B cell (primary cell): ENCODE data around the gene RNF212B. TPM values are rescaled to one million over a fixed set of nuclear protein-coding genes. Genes with fewer than 3 reads are reported as not detected.

ENCODE experiments used
- ATAC-seq: fragments of 200-7000 bp; cut with Tn5 transposase; one replicate; pipeline ENCODE4 v1.10.0; 2021; ENCODE audit warnings: low read depth, mild to moderate bottlenecking, moderate number of reproducible peaks, moderate library complexity
- CTCF ChIA-PET: fragments of 350-600 bp; sonication (Branson Sonifier 250); formaldehyde crosslinking; loops from one replicate; lab custom pipeline; 2021; ENCODE audit warnings: antibody characterized with exemption, inconsistent platforms; lab: Charles Lee
- POLR2A ChIA-PET: fragments of 350-600 bp; sonication (Branson Sonifier 250); formaldehyde crosslinking; loops from one replicate; lab custom pipeline; 2021; ENCODE audit warnings: antibody characterized with exemption; lab: Charles Lee
- DNase-seq: peaks from one replicate; pipeline ENCODE4 v3.0.0; 2013
- H2AFZ ChIP-seq: 2 replicates; pipeline ENCODE4 v1.6.1; 2012; ENCODE audit warnings: mild to moderate bottlenecking, low read depth, low read length; ENCODE audit not compliant: insufficient read depth, poor library complexity, severe bottlenecking
- H3K27ac ChIP-seq, 2 donors: 1 replicate in 1 of 2; 2 replicates in 1 of 2; pipeline ENCODE4 v1.5.1; 2012 to 2013; ENCODE audit warnings: low read length in 2 of 2, mild to moderate bottlenecking in 2 of 2, moderate library complexity in 1 of 2
- H3K27me3 ChIP-seq, 4 experiments: fragments of 200-600 bp in 1 of 4; sonication (generic) in 1 of 4; replicated peaks in 1 of 4; 1 replicate in 2 of 4; 2 replicates in 2 of 4; pipeline versions ENCODE4 v1.6.1 to v1.7.0; 2013 to 2016; ENCODE audit warnings: low read length in 3 of 4, mild to moderate bottlenecking in 2 of 4, mixed read lengths in 1 of 4, moderate library complexity in 1 of 4; ENCODE audit not compliant: insufficient read depth in 4 of 4, control insufficient read depth in 3 of 4; ENCODE audit errors: control extremely low read depth in 1 of 4
- H3K36me3 ChIP-seq, 2 experiments: replicated peaks in 1 of 2; 1 replicate in 1 of 2; 2 replicates in 1 of 2; pipeline versions ENCODE4 v1.6.1 to v1.7.1; 2013; ENCODE audit warnings: low read length in 1 of 2; ENCODE audit not compliant: insufficient read depth in 2 of 2, control insufficient read depth in 1 of 2; ENCODE audit errors: control extremely low read depth in 1 of 2, extremely low read depth in 1 of 2
- H3K4me1 ChIP-seq, 2 donors: fragments of 200-600 bp in 1 of 2; sonication (generic) in 1 of 2; 1 replicate in 1 of 2; 2 replicates in 1 of 2; pipeline versions ENCODE4 v1.5.1 to v1.6.1; 2013 to 2017; ENCODE audit warnings: low read length in 2 of 2; ENCODE audit not compliant: control insufficient read depth in 2 of 2, insufficient read depth in 2 of 2
- H3K4me2 ChIP-seq: replicated peaks from 2 replicates; pipeline ENCODE3; 2012; ENCODE audit warnings: mild to moderate bottlenecking, low read depth, low read length; ENCODE audit not compliant: poor library complexity, severe bottlenecking
- H3K4me3 ChIP-seq, 5 experiments: fragments of 200-600 bp in 1 of 5; sonication (generic) in 1 of 5; 1 replicate in 3 of 5; 2 replicates in 2 of 5; pipeline versions ENCODE4 v1.5.1 to v1.7.0; 2011 to 2016; ENCODE audit warnings: low read length in 4 of 5, mild to moderate bottlenecking in 4 of 5, low read depth in 2 of 5, control low read depth in 1 of 5, moderate library complexity in 1 of 5; ENCODE audit not compliant: insufficient read depth in 1 of 5; ENCODE audit errors: control extremely low read depth in 1 of 5, extremely low read depth in 1 of 5
- H3K79me2 ChIP-seq: fragments of 200-600 bp; sonication (generic); one replicate; pipeline ENCODE4 v1.6.0; 2016; ENCODE audit warnings: low read length; ENCODE audit not compliant: control insufficient read depth, insufficient read depth
- H3K9ac ChIP-seq: fragments of 200-600 bp; sonication (generic); 2 replicates; pipeline ENCODE4 v1.6.1; 2017; ENCODE audit warnings: mild to moderate bottlenecking, low read length, moderate library complexity
- H3K9me3 ChIP-seq, 3 donors: one replicate each; pipeline versions ENCODE4 v1.6.1 to v1.7.1; 2013; ENCODE audit warnings: low read length in 2 of 3; ENCODE audit not compliant: control insufficient read depth in 2 of 3, insufficient read depth in 1 of 3; ENCODE audit errors: control extremely low read depth in 1 of 3
- H4K20me1 ChIP-seq: 2 replicates; pipeline ENCODE4 v1.6.0; 2012; ENCODE audit warnings: mild to moderate bottlenecking, low read length; ENCODE audit not compliant: insufficient read depth, control insufficient read depth, poor library complexity, severe bottlenecking
- H3K27ac Mint-ChIP-seq: one replicate; pipeline ENCODE4 v1.8.0; 2021; ENCODE audit warnings: mixed read lengths
- H3K27me3 Mint-ChIP-seq: one replicate; pipeline ENCODE4 v1.8.0; 2021; ENCODE audit warnings: mixed read lengths
- H3K4me1 Mint-ChIP-seq: one replicate; pipeline ENCODE4 v1.8.0; 2021; ENCODE audit warnings: mixed read lengths
- H3K4me3 Mint-ChIP-seq: one replicate; pipeline ENCODE4 v1.8.0; 2021; ENCODE audit warnings: mixed read lengths
- H3K9me3 Mint-ChIP-seq: one replicate; pipeline ENCODE4 v1.8.0; 2022; ENCODE audit warnings: mixed read lengths; ENCODE audit not compliant: insufficient read depth
- EZH2 ChIP-seq: IDR thresholded peaks from 2 replicates; pipeline ENCODE4 v1.6.1; 2012; ENCODE audit warnings: borderline replicate concordance, low read depth, mild to moderate bottlenecking, moderate library complexity, low read length; ENCODE audit not compliant: insufficient read depth, poor library complexity, severe bottlenecking
- WGBS: methylation state at CpG from one replicate; pipeline ENCODE4 v1.1.5; 2013; ENCODE audit warnings: missing lambda C conversion rate; ENCODE audit not compliant: insufficient coverage; 5-methylcytosine and 5-hydroxymethylcytosine counted together
- intact Hi-C: fragments of 100-400 bp; cut with micrococcal nuclease; formaldehyde crosslinking; loops from one replicate; pipeline ENCODE4 v1.10.0; 2022
- polyA plus RNA-seq: library from polyadenylated mRNA; depleted of rRNA; stranded (reverse); fragments of >200 nt; gene quantifications from 2 replicates; pipeline ENCODE4 v1.2.3, GENCODE V29; 2012
- total RNA-seq, 2 donors: library from RNA; stranded (reverse); fragments of 120-200 nt in 1 of 2; gene quantifications; 1 replicate in 1 of 2; 2 replicates in 1 of 2; pipeline versions ENCODE4 v1.2.3 to v1.2.4, GENCODE V29; 2013 to 2022
- TF ChIP-seq, protein P1 (sequence below): fragments of 200-600 bp; IDR thresholded peaks from one replicate; pipeline ENCODE4 v1.8.0; 2022; ENCODE audit warnings: antibody characterized with exemption, mild to moderate bottlenecking

RNF212B gene
- total and polyA plus RNA-seq, 2 donors (not counting 1 experiment from before 2014, with no cell fraction given) = not detected

DNA sequence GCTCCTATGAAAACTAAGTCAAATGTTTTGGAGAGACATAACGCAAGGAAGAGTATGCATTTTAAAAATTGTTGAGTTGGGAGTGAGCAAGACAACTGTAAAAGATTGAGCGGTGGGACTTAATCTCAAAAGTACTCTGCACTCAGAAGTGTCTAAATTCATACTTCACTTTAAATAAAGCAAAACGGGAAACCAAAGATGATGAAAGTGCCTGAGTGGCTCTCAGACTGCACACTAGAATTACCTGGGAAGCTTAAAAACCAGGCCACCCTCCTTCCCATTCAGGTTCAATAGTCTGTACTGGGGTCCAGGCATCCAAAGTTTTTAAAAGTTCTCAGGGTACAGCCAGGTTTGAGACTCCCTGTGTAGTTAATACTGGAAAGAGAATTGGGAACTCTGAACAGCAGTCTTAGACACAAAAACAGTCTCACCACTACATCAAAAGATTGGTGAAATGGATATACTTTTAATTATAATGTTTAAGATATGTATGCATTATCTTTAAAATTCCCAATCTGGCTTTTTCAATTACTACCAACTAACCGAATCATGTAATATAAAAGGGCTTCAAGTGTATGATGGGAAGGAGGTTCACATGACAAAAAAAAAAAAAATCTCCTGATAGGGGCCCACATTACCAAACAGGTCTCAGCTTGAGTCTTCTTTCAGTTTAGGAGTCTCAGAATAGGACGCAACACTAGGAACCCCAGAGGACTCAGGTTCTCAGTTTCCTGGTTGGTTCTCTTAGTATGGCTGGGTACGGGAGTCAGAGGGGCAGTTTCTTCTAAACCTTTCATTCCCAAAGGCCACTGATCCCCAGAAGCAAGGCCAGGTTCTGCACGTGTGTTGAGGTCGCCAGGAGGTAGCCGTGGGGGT lies 47.2 kb downstream of the RNF212B start:
- Mint-ChIP-seq H3K4me1 (peaks cover 23% of the 10 kb centered on the region), H3K9me3 (no peaks in the 10 kb centered on the region), H3K4me3 (peak overlapping the region; percentile 98), H3K27me3 (no peaks in the 10 kb centered on the region), H3K27ac (peak overlapping the region; percentile 86)
- TF ChIP-seq EZH2 = no peak
- TF ChIP-seq, protein P1, sequence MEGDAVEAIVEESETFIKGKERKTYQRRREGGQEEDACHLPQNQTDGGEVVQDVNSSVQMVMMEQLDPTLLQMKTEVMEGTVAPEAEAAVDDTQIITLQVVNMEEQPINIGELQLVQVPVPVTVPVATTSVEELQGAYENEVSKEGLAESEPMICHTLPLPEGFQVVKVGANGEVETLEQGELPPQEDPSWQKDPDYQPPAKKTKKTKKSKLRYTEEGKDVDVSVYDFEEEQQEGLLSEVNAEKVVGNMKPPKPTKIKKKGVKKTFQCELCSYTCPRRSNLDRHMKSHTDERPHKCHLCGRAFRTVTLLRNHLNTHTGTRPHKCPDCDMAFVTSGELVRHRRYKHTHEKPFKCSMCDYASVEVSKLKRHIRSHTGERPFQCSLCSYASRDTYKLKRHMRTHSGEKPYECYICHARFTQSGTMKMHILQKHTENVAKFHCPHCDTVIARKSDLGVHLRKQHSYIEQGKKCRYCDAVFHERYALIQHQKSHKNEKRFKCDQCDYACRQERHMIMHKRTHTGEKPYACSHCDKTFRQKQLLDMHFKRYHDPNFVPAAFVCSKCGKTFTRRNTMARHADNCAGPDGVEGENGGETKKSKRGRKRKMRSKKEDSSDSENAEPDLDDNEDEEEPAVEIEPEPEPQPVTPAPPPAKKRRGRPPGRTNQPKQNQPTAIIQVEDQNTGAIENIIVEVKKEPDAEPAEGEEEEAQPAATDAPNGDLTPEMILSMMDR = no peak
- peak overlapping the region; percentile 84 for H3K4me2 ChIP-seq
- H3K27me3 ChIP-seq = no peaks in the 10 kb centered on the region
- 50% methylated on average over 2 of the region's 9 CpGs for WGBS
- intact Hi-C loops = loop anchor here (10.0 kb wide), 1 partner anchor 280 kb away; the partner anchor contains the start of gene AP1G2
- peak overlapping the region; percentile 83 for H3K9ac ChIP-seq
- H3K4me3 ChIP-seq = peak overlapping the region; percentile 56 to 90 (median 83)
- peak overlapping the region; percentile 92 for H2AFZ ChIP-seq
- CTCF ChIA-PET = interaction anchor here (1.0 to 4.6 kb wide), 2 partner anchors 9 to 14 kb away, joined by 3 to 56 read pairs; partner anchors contain the start of gene PPP1R3E
- no peaks in the 10 kb centered on the region for H3K36me3 ChIP-seq
- DNase-seq (no peak), ATAC-seq (no peak)
- H3K79me2 ChIP-seq = peaks cover 19% of the 10 kb centered on the region
- peak overlapping the region; percentile 47 to 83 for H3K27ac ChIP-seq
- H3K9me3 ChIP-seq = no peaks in the 10 kb centered on the region
- POLR2A ChIA-PET = interaction anchor here (1.0 to 1.7 kb wide), 3 partner anchors 10 to 36 kb away, joined by 4 to 26 read pairs (median 13); partner anchors contain the start of genes PABPN1 and PPP1R3E
- H4K20me1 ChIP-seq = peaks cover 4% of the 10 kb centered on the region
- H3K4me1 ChIP-seq = peaks cover 13 to 17% of the 10 kb centered on the region in 2 donors
